KMS-11 (cell line): ENCODE data around the gene SH3BGRL2.

ENCODE experiments used
- H2AFZ ChIP-seq: fragments of 200-600 bp; sonication (generic); 2 replicates; pipeline ENCODE4 v1.6.1; 2016; ENCODE audit warnings: antibody characterized with exemption, mixed run types, low read depth
- H3K27ac ChIP-seq: fragments of 200-600 bp; sonication (generic); 2 replicates; pipeline ENCODE4 v1.6.1; 2016; ENCODE audit warnings: mild to moderate bottlenecking, mixed run types
- H3K27me3 ChIP-seq: fragments of 200-600 bp; sonication (generic); 2 replicates; pipeline ENCODE4 v1.6.1; 2017; ENCODE audit warnings: mild to moderate bottlenecking, low read depth, mixed run types, moderate library complexity; ENCODE audit not compliant: insufficient read depth
- H3K36me3 ChIP-seq: fragments of 200-600 bp; sonication (generic); 2 replicates; pipeline ENCODE4 v1.6.1; 2017; ENCODE audit warnings: mild to moderate bottlenecking, mixed run types; ENCODE audit not compliant: insufficient read depth
- H3K4me1 ChIP-seq: fragments of 200-600 bp; sonication (generic); 2 replicates; pipeline ENCODE4 v1.6.1; 2016; ENCODE audit warnings: mild to moderate bottlenecking, low read depth, mixed run types; ENCODE audit not compliant: poor library complexity, severe bottlenecking
- H3K4me2 ChIP-seq: fragments of 200-600 bp; sonication (generic); 2 replicates; pipeline ENCODE4 v1.7.0; 2016; ENCODE audit warnings: mild to moderate bottlenecking, mixed run types
- H3K4me3 ChIP-seq: fragments of 200-600 bp; sonication (generic); IDR thresholded peaks from 2 replicates; pipeline ENCODE4 v1.6.1; 2017; ENCODE audit warnings: low read depth, low read length, mixed read lengths; ENCODE audit not compliant: insufficient read depth
- H3K79me2 ChIP-seq: fragments of 200-600 bp; sonication (generic); 2 replicates; pipeline ENCODE4 v1.6.1; 2016; ENCODE audit warnings: low read depth, mixed run types; ENCODE audit not compliant: insufficient read depth
- H3K9ac ChIP-seq: fragments of 200-600 bp; sonication (generic); 2 replicates; pipeline ENCODE4 v1.6.1; 2016; ENCODE audit warnings: mild to moderate bottlenecking, mixed run types
- H4K20me1 ChIP-seq: fragments of 200-600 bp; sonication (generic); 2 replicates; pipeline ENCODE4 v1.6.1; 2016; ENCODE audit warnings: mild to moderate bottlenecking, mixed run types; ENCODE audit not compliant: insufficient read depth
- CTCF ChIP-seq: fragments of 200-600 bp; sonication (generic); conservative IDR thresholded peaks from 2 replicates; pipeline ENCODE4 v1.6.1; 2017; ENCODE audit warnings: low read depth, mild to moderate bottlenecking, antibody characterized with exemption, low read length, moderate library complexity, mixed read lengths

SH3BGRL2 gene

DNA sequence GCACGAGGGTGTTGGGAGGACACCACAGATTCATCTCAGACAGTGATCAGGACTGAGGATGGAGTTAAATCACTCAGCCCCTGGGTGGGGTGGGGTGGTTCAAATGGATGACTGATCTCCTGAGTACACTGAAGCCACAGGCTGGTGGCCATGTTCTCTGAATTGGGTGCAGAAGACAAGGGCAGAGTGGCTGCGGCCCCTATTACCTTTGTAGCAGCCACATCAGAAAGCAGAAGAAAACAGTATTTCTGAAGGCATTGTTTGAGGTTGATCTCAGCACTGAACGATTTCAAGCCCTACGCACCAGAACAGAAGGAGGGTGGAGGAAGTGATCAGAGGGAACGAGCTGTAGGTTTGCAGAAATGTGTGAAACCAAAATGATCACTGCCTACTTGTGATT, 71.6 kb downstream of the SH3BGRL2 start:
- no peaks in the 10 kb centered on the region for H3K79me2 ChIP-seq
- no peak overlapping the region for H2AFZ ChIP-seq
- H3K36me3 ChIP-seq = no peaks in the 10 kb centered on the region
- TF ChIP-seq CTCF = no peak
- H3K4me3 ChIP-seq = no peak overlapping the region
- no peak overlapping the region for H3K4me2 ChIP-seq
- no peaks in the 10 kb centered on the region for H3K4me1 ChIP-seq
- H3K27ac ChIP-seq = no peak overlapping the region
- H3K9ac ChIP-seq = no peak overlapping the region
- no peaks in the 10 kb centered on the region for H3K27me3 ChIP-seq
- H4K20me1 ChIP-seq = no peaks in the 10 kb centered on the region

DNA sequence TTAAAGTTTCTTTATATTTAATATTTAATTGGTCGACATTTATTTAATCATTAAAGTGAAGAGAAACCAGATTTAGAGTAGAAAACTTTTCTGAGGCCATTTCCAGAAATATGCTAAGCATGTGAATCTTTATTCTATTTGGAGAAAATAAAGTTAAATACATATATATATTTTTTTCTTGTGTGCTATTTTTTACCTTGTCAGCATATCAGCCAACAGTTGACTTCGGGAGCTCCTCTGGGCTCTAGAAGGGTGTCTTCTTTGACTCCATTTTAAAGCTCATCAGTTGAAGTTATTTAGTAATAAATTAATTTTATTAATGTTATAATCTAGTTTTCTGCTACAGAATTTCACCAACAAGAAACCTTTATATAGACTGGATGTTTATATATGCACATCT, 73.1 kb downstream of the SH3BGRL2 start:
- H3K36me3 ChIP-seq = no peaks in the 10 kb centered on the region
- no peak overlapping the region for H3K4me3 ChIP-seq
- no peak overlapping the region for H3K9ac ChIP-seq
- no peaks in the 10 kb centered on the region for H4K20me1 ChIP-seq
- TF ChIP-seq CTCF = no peak
- H3K4me1 ChIP-seq = no peaks in the 10 kb centered on the region
- H3K27me3 ChIP-seq = no peaks in the 10 kb centered on the region
- H2AFZ ChIP-seq = no peak overlapping the region
- H3K79me2 ChIP-seq = no peaks in the 10 kb centered on the region
- H3K27ac ChIP-seq = no peak overlapping the region
- no peak overlapping the region for H3K4me2 ChIP-seq

GRCh38 chr6:79705456-79705995, 74.4 kb downstream of the SH3BGRL2 start:
- H2AFZ ChIP-seq = no peak overlapping the region
- H3K4me1 ChIP-seq = no peaks in the 10 kb centered on the region
- H3K27me3 ChIP-seq = no peaks in the 10 kb centered on the region
- no peaks in the 10 kb centered on the region for H3K36me3 ChIP-seq
- H3K79me2 ChIP-seq = no peaks in the 10 kb centered on the region
- no peak for TF ChIP-seq CTCF
- no peak overlapping the region for H3K4me3 ChIP-seq
- H3K4me2 ChIP-seq = no peak overlapping the region
- H3K9ac ChIP-seq = no peak overlapping the region
- no peaks in the 10 kb centered on the region for H4K20me1 ChIP-seq
- H3K27ac ChIP-seq = no peak overlapping the region

DNA sequence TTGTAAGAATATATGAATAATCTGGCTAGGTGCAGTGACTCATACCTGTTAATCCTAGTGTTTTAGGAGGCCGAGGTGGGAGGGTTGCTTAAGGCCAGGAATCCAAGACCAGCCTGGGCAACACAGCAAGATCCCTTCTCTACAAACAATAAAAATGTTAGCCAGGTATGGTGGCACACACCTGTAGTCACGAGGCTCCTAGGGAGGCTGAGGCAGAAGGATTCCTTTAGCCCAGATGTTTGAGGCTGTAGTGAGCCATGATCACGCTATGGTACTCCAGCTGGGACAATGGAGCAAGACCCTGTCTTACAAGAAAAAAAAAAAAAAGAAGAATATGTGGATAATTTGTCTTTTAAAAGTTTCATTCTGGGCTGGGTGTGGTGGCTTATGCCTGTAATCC, 75.4 kb downstream of the SH3BGRL2 start:
- no peak overlapping the region for H3K27ac ChIP-seq
- no peaks in the 10 kb centered on the region for H3K36me3 ChIP-seq
- H3K4me1 ChIP-seq = no peaks in the 10 kb centered on the region
- H3K27me3 ChIP-seq = no peaks in the 10 kb centered on the region
- no peak for TF ChIP-seq CTCF
- no peak overlapping the region for H3K4me3 ChIP-seq
- no peak overlapping the region for H3K9ac ChIP-seq
- no peaks in the 10 kb centered on the region for H3K79me2 ChIP-seq
- no peak overlapping the region for H2AFZ ChIP-seq
- no peaks in the 10 kb centered on the region for H4K20me1 ChIP-seq
- H3K4me2 ChIP-seq = no peak overlapping the region
